DMS153 treated with DMSO at 0.1 percent for 48 hours (cell line): ENCODE results near the gene RPSA.
A peak's percentile ranks its signal among the peaks of the same experiment; 100 is the strongest.
"Not testable (repeated sequence)": the region's sequence is repeated elsewhere in the genome, so short reads cannot be mapped to it uniquely, and the experiment has no call there.

Source experiments
- DNase-seq: peaks from one replicate; lab custom pipeline; 2025; ENCODE audit not compliant: unreplicated experiment; lab: John Stamatoyannopoulos, UW

RPSA gene

GRCh38 chr3:39419742-39420315 is 13.3 kb downstream of the RPSA start:
- no peak for DNase-seq

GRCh38 chr3:39420543-39420942 is 14.0 kb downstream of the RPSA start:
- no peak for DNase-seq

- no peak for DNase-seq
These were observed 17.0 kb downstream of the RPSA start for GRCh38 chr3:39423436-39423970.

GRCh38 chr3:39426312-39426711 is 19.8 kb downstream of the RPSA start:
- no peak for DNase-seq

- DNase-seq = no peak
These were observed 21.0 kb downstream of the RPSA start for GRCh38 chr3:39427506-39427905.

GRCh38 chr3:39428745-39429201 is 22.3 kb downstream of the RPSA start:
- no peak for DNase-seq

- DNase-seq = no peak
These were observed 22.9 kb downstream of the RPSA start for GRCh38 chr3:39429466-39429865.

GRCh38 chr3:39432342-39432741 is 25.8 kb downstream of the RPSA start:
- DNase-seq = no peak

- DNase-seq = no peak
These were observed 27.1 kb downstream of the RPSA start for GRCh38 chr3:39433642-39434041.

- no peak for DNase-seq
These were observed 28.1 kb downstream of the RPSA start for GRCh38 chr3:39434574-39434973.

GRCh38 chr3:39435006-39435748 is 28.7 kb downstream of the RPSA start:
- DNase-seq = no peak

GRCh38 chr3:39438880-39439279 is 32.4 kb downstream of the RPSA start:
- DNase-seq = no peak

GRCh38 chr3:39440316-39440715 is 33.8 kb downstream of the RPSA start:
- no peak for DNase-seq

- no peak for DNase-seq
These were observed 37.0 kb downstream of the RPSA start for GRCh38 chr3:39443530-39443929.

- no peak for DNase-seq
These were observed 39.4 kb downstream of the RPSA start for GRCh38 chr3:39445927-39446326.

GRCh38 chr3:39446444-39446843 is 39.9 kb downstream of the RPSA start:
- no peak for DNase-seq

GRCh38 chr3:39447637-39448483 is 41.3 kb downstream of the RPSA start:
- peak; percentile 36 for DNase-seq

- no peak for DNase-seq
These were observed 42.1 kb downstream of the RPSA start for GRCh38 chr3:39448506-39449233.

- no peak for DNase-seq
These were observed 43.3 kb downstream of the RPSA start for GRCh38 chr3:39449796-39450195.

- no peak for DNase-seq
These were observed 46.6 kb downstream of the RPSA start for GRCh38 chr3:39453134-39453533.

- DNase-seq = not testable (repeated sequence)
These were observed 47.4 kb downstream of the RPSA start for GRCh38 chr3:39453872-39454271.
